Measurements from ENCODE around the gene KLK2. TPM values are rescaled to one million over a fixed set of nuclear protein-coding genes. Genes with fewer than 3 reads are reported as not detected.

KLK2 gene
- total and polyA plus RNA-seq, 2 of the 13 experiments (the other 11 are each of a cell fraction or from before 2014, with no cell fraction given), result 0.11 TPM; not detected in 1

GRCh38 chr19:50890422-50891252, 17.4 kb downstream of the KLK2 start:
- 4% methylated on average over 3 of the region's 5 CpGs for WGBS (ENCODE audit: low lambda C conversion rate)
- Histone ChIP-seq H3K4me1 (ENCODE audit: insufficient read depth, low read length) (no peaks in the 10 kb centered on the region), H3K27me3 (ENCODE audit: control insufficient read depth in 1 of 2, insufficient read depth in 2 of 2, low read length in 2 of 2) (no peaks in the 10 kb centered on the region; a peak in 1 of 5 replicates), H3K4me2 (ENCODE audit: low read depth, low read length) (no peak overlapping the region), H3K4me3 (replicated peaks in 1 of 3; ENCODE audit: insufficient read depth in 1 of 3, low read depth in 2 of 3, low read length in 3 of 3) (no peak overlapping the region), H3K9me3 (ENCODE audit: low read length) (no peaks in the 10 kb centered on the region), H3K36me3 (replicated peaks in 1 of 2; ENCODE audit: control insufficient read depth in 1 of 2, insufficient read depth in 2 of 2, low read length in 2 of 2) (no peaks in the 10 kb centered on the region), H2AFZ (ENCODE audit: low read length) (no peak overlapping the region), H3K27ac (ENCODE audit: extremely low read length, insufficient read depth, low read length) (no peak overlapping the region), H3K79me2 (ENCODE audit: insufficient read depth, low read length) (no peaks in the 10 kb centered on the region), H3K9ac (ENCODE audit: insufficient read depth, low read depth, low read length) (no peak overlapping the region), H4K20me1 (ENCODE audit: insufficient read depth, low read length) (no peaks in the 10 kb centered on the region)
- no peak for FAIRE-seq
- BruUV-seq (replicated peaks), result no TSS peak
- ChIA-PET CTCF (ENCODE audit: low intra/inter-chr PET ratio, low total read pairs) (no interaction called here), POLR2A (no interaction called here)
- no peak for ATAC-seq
- in situ Hi-C loops (cut with HindIII; ENCODE audit: extremely low pct_ligation_motif_present, low pct_unique_long_range_greater_than_20kb) (no loop called here), intact Hi-C loops (cut with micrococcal nuclease; ENCODE audit: unreplicated experiment) (no loop called here)
- DNase-seq (ENCODE audit: low spot score), result no peak
- TF ChIP-seq ZNF772 (CRISPR knock-in tag; IDR thresholded peaks at IDR 0.05), result no peak
- no peak for TF ChIP-seq ZNF260 (CRISPR knock-in tag; IDR thresholded peaks at IDR 0.05; ENCODE audit: borderline replicate concordance, low read depth)
- no peak for TF ChIP-seq ZFAT (CRISPR knock-in tag; conservative IDR thresholded peaks at IDR 0.05)
- no peak for TF ChIP-seq NR2F2 (IDR thresholded peaks at IDR 0.05; ENCODE audit: borderline replicate concordance, low read depth)
- TF ChIP-seq LCORL (IDR thresholded peaks at IDR 0.05), result no peak
- TF ChIP-seq LCORL (CRISPR knock-in tag; IDR thresholded peaks at IDR 0.05), result no peak
- TF ChIP-seq ZBTB21 (CRISPR knock-in tag; IDR thresholded peaks at IDR 0.05), result no peak
- TF ChIP-seq TFDP2 (CRISPR knock-in tag; IDR thresholded peaks at IDR 0.05), result no peak
- no peak for TF ChIP-seq THAP9 (CRISPR knock-in tag; IDR thresholded peaks at IDR 0.05; ENCODE audit: borderline replicate concordance)
- TF ChIP-seq ZNF18 (CRISPR knock-in tag; IDR thresholded peaks at IDR 0.05; ENCODE audit: insufficient replicate concordance), result no peak
- TF ChIP-seq ZNF784 (CRISPR knock-in tag; IDR thresholded peaks at IDR 0.05; ENCODE audit: borderline replicate concordance), result no peak

All from HepG2 (cell line).